Gastroesophageal sphincter (tissue), 4 donors: ENCODE data around the gene VCL. TPM values are rescaled to one million over a fixed set of nuclear protein-coding genes. Genes with fewer than 3 reads are reported as not detected.

Source experiments
- ATAC-seq: fragments of 150-250 bp; one replicate; pipeline ENCODE4 v1.9.1; 2016; ENCODE audit warnings: mild to moderate bottlenecking, moderate library complexity
- H3K27ac ChIP-seq, 4 donors: fragments of 200-600 bp; sonication (generic) in 3 of 4; 1 replicate in 3 of 4; 2 replicates in 1 of 4; pipeline ENCODE4 v1.5.1; 2016 to 2019
- H3K27me3 ChIP-seq: fragments of 200-600 bp; sonication (generic); one replicate; pipeline ENCODE4 v1.5.1; 2019
- H3K36me3 ChIP-seq, 2 donors: fragments of 200-600 bp; sonication (generic); one replicate each; pipeline ENCODE4 v1.5.1; 2019; ENCODE audit warnings: control low read depth in 1 of 2
- H3K4me1 ChIP-seq, 3 donors: fragments of 200-600 bp; sonication (generic); 1 replicate in 2 of 3; 2 replicates in 1 of 3; pipeline ENCODE4 v1.5.1; 2016 to 2019; ENCODE audit warnings: control low read depth in 2 of 3
- H3K4me3 ChIP-seq, 2 donors: fragments of 200-600 bp; sonication (generic); one replicate each; pipeline ENCODE4 v1.5.1; 2019; ENCODE audit warnings: mild to moderate bottlenecking in 1 of 2, moderate library complexity in 1 of 2
- H3K9me3 ChIP-seq, 3 donors: fragments of 200-600 bp; sonication (generic); one replicate each; pipeline ENCODE4 v1.5.1; 2017 to 2019; ENCODE audit warnings: control low read depth in 2 of 3
- CTCF ChIP-seq, 4 experiments: fragments of 200-600 bp in 2 of 4; fragments of 450-650 bp in 2 of 4; sonication (generic) in 1 of 4; IDR thresholded peaks; one replicate each; pipeline ENCODE4 v1.5.1; 2017 to 2019; ENCODE audit warnings: antibody characterized with exemption in 4 of 4, mild to moderate bottlenecking in 2 of 4, moderate library complexity in 2 of 4
- EP300 ChIP-seq: sonication (generic); formaldehyde crosslinking; IDR thresholded peaks from one replicate; pipeline ENCODE4 v1.6.1; 2017; ENCODE audit warnings: antibody characterized with exemption, mild to moderate bottlenecking
- POLR2A ChIP-seq, 2 donors: fragments of 450-650 bp; IDR thresholded peaks; one replicate each; pipeline ENCODE4 v1.6.1; 2017; ENCODE audit warnings: antibody characterized with exemption in 2 of 2, mild to moderate bottlenecking in 2 of 2, moderate library complexity in 1 of 2
- POLR2AphosphoS5 ChIP-seq: sonication (generic); formaldehyde crosslinking; IDR thresholded peaks from one replicate; pipeline ENCODE4 v1.6.1; 2017; ENCODE audit warnings: antibody characterized with exemption
- WGBS, 2 donors: methylation state at CpG; one replicate each; pipeline ENCODE4 v1.1.5; 2018; ENCODE audit warnings: low coverage in 1 of 2; 5-methylcytosine and 5-hydroxymethylcytosine counted together
- total RNA-seq, 4 donors: library from RNA; depleted of rRNA; stranded (reverse); fragments of >200 nt; gene quantifications; one replicate each; pipeline ENCODE4 v1.1.0, GENCODE V29; 2016

Gene VCL
- total RNA-seq, 4 donors from 2014 or later = 433 to 615 (median 440) TPM

- Histone ChIP-seq H3K9me3 (no peaks in the 10 kb centered on the region), H3K36me3 (no peaks in the 10 kb centered on the region), H3K4me3 (no peak overlapping the region), H3K27ac (no peak overlapping the region), H3K4me1 (peaks cover 0 to 15% (median 2%) of the 10 kb centered on the region in 3 donors), H3K27me3 (no peaks in the 10 kb centered on the region)
- WGBS, 2 donors = 76 to 92% methylated on average over 5 of the region's 5 CpGs
- TF ChIP-seq EP300 (no peak), POLR2A (IDR thresholded peaks at IDR 0.05) (no peak), POLR2AphosphoS5 (no peak), CTCF (IDR thresholded peaks at IDR 0.05) (no peak)
- ATAC-seq = no peak
These were observed 23.5 kb upstream of the VCL start for GRCh38 chr10:73974309-73974946.

GRCh38 chr10:73975388-73975787, 22.5 kb upstream of the VCL start:
- Histone ChIP-seq H3K36me3 (no peaks in the 10 kb centered on the region), H3K27ac (no peak overlapping the region), H3K9me3 (no peaks in the 10 kb centered on the region), H3K4me3 (no peak overlapping the region), H3K4me1 (peaks cover 0 to 19% (median 5%) of the 10 kb centered on the region in 3 donors), H3K27me3 (no peaks in the 10 kb centered on the region)
- TF ChIP-seq CTCF (IDR thresholded peaks at IDR 0.05) (no peak), POLR2A (IDR thresholded peaks at IDR 0.05) (no peak), POLR2AphosphoS5 (no peak), EP300 (no peak)
- WGBS, 2 donors = 51 to 98% methylated on average over 2 to 3 of the region's 4 CpGs
- ATAC-seq = no peak

- Histone ChIP-seq H3K36me3 (no peaks in the 10 kb centered on the region), H3K9me3 (no peaks in the 10 kb centered on the region), H3K27me3 (no peaks in the 10 kb centered on the region), H3K27ac (no peak overlapping the region), H3K4me1 (peaks cover 0 to 19% (median 5%) of the 10 kb centered on the region in 3 donors), H3K4me3 (no peak overlapping the region)
- WGBS, 2 donors = 54 to 56% methylated on average over 4 of the region's 4 CpGs
- ATAC-seq = no peak
- TF ChIP-seq POLR2A (IDR thresholded peaks at IDR 0.05) = no peak
- TF ChIP-seq EP300 = no peak
- TF ChIP-seq CTCF (IDR thresholded peaks at IDR 0.05) = no peak
- no peak for TF ChIP-seq POLR2AphosphoS5
These were observed 18.6 kb upstream of the VCL start for GRCh38 chr10:73979141-73979808.

- 63 to 64% methylated on average over 3 to 4 of the region's 4 CpGs for whole genome bisulfite sequencing, 2 donors
- TF ChIP-seq POLR2AphosphoS5 (no peak), CTCF (IDR thresholded peaks at IDR 0.05) (no peak)
- Histone ChIP-seq H3K27me3 (no peaks in the 10 kb centered on the region), H3K9me3 (no peaks in the 10 kb centered on the region), H3K27ac (no peak overlapping the region), H3K36me3 (no peaks in the 10 kb centered on the region), H3K4me3 (no peak overlapping the region), H3K4me1 (peaks cover 0 to 19% (median 5%) of the 10 kb centered on the region in 3 donors)
- peak; percentile 36 for ATAC-seq
These were observed 18.0 kb upstream of the VCL start for GRCh38 chr10:73979809-73980433.

GRCh38 chr10:73981812-73982211, 16.1 kb upstream of the VCL start:
- WGBS, 2 donors = 86 to 89% methylated on average over 2 to 3 of the region's 3 CpGs
- no peak overlapping the region for H3K27ac ChIP-seq
- no peak for TF ChIP-seq EP300
- no peak for TF ChIP-seq CTCF (IDR thresholded peaks at IDR 0.05)
- TF ChIP-seq POLR2AphosphoS5 = no peak
- no peak for TF ChIP-seq POLR2A (IDR thresholded peaks at IDR 0.05)
- H3K4me1 ChIP-seq = peaks cover 0 to 19% (median 5%) of the 10 kb centered on the region in 3 donors
- no peaks in the 10 kb centered on the region for H3K9me3 ChIP-seq
- H3K36me3 ChIP-seq = no peaks in the 10 kb centered on the region
- H3K27me3 ChIP-seq = no peaks in the 10 kb centered on the region
- no peak overlapping the region for H3K4me3 ChIP-seq
- ATAC-seq = no peak
